RPMI7951 (cell line): ENCODE measurements around the gene SERPIND1. TPM values are rescaled to one million over a fixed set of nuclear protein-coding genes. Genes with fewer than 3 reads are reported as not detected.
"Not testable (repeated sequence)": the region's sequence is repeated elsewhere in the genome, so short reads cannot be mapped to it uniquely, and the experiment has no call there.

ENCODE experiments used
- DNase-seq: peaks from one replicate; pipeline ENCODE4 v3.0.0-alpha.2; 2012; ENCODE audit warnings: low read depth
- total RNA-seq: library from RNA; depleted of rRNA; stranded (reverse); fragments of >200 nt; shearing (Covaris generic); gene quantifications from 2 replicates; pipeline ENCODE4 v1.2.3, GENCODE V29; 2014

The SERPIND1 gene
- total RNA-seq, 1 experiment from 2014 or later: 0.48 TPM

DNA sequence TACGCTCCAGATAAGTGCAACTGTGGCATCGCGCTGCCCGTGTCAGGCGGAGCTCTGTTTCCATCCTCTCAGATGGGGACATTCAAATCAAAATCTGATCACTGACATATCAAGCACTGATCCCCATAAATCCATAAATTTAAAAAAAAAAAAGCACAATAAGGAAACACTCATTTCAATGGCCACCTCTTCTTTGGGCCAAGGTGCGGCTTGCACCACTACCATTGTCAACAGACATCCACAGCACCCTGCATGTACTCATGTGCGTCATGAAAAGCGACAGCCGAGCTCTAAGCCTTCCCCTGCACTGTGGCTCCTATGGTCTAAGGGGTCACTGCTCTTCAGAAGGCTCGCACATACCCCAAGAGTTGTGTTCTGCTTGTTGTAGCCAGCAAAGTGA lies 26.7 kb upstream of the SERPIND1 start:
- no peak for DNase-seq

- DNase-seq: no peak
These were observed 25.8 kb upstream of the SERPIND1 start for GRCh38 chr22:20748082-20748481.

DNA sequence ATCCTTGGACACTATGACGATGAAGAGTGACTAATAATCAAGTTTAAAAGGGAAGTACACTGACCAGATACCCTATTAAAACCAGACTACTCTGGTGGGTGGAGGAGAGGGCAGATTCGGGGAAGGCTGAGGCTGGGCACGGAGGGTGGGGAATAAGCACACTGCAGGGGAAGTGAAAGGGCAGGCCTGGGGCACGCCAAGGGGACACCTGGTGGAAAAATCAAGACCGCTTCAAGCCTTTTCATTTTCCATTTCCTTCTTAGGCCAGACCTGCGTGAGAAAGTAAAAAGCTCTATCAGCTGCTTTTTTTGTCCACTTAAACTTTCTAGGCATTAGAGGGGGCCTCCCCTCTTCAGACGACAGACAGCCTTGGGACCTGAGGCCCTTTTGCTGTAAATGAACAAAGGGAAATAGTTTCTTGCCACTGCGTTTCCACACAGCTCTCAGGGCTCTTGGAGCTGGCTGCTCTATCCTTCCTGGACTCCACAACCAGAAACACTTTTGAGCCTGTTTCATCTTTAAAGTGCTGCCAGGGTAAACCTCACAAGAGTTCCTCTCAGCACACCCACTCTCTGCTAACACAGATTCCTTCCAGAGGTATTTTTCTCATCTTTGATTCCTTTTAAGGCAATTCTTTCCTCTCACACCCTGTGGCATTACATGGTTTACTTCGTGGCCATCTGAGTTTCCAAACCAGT lies 25.0 kb upstream of the SERPIND1 start:
- DNase-seq: no peak

- DNase-seq: no peak
These were observed 24.5 kb upstream of the SERPIND1 start for GRCh38 chr22:20749453-20749852.

- peak; percentile 87 for DNase-seq
These were observed 23.3 kb upstream of the SERPIND1 start for GRCh38 chr22:20750461-20751184.

- no peak for DNase-seq
These were observed 22.6 kb upstream of the SERPIND1 start for GRCh38 chr22:20751185-20751851.

GRCh38 chr22:20752104-20752741 lies 21.7 kb upstream of the SERPIND1 start:
- no peak for DNase-seq

DNA sequence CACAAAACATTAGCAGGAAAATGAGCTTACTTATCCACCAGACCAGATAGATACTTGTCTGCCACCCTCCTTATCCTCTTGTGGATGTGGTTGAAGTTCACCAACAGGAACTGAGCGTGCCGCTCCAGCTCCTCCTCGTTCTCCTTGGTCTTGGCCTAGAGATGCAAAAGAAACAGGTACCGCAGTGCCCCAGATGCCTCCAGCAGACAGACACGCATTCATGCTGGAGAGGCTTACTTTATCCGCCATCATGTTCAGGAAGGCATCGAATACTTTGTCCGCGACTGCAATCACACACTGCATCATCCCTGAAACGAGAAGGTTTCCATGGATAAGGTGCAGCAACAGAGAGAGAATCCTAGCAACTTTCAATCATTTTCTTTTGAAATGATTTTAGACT lies 21.0 kb upstream of the SERPIND1 start:
- no peak for DNase-seq

DNA sequence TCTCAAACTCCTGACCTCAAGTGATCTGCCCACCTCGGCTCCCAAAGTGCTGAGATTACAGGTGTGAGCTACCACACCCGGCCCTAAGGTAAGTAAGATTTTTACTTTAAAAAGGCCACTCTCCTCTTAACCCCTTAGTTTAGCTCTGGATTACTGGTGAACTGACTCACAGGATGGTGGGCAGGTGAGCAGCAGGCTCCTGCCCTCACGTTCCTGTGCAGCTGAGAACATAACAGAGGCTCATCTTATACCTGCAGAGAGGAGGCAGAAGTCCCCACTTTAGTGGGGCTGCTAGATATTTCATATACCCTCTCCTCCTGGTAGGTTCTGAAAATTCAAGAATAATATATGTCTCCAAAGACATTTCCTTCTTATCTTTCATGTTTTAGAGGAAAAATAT lies 17.1 kb upstream of the SERPIND1 start:
- no peak for DNase-seq

DNA sequence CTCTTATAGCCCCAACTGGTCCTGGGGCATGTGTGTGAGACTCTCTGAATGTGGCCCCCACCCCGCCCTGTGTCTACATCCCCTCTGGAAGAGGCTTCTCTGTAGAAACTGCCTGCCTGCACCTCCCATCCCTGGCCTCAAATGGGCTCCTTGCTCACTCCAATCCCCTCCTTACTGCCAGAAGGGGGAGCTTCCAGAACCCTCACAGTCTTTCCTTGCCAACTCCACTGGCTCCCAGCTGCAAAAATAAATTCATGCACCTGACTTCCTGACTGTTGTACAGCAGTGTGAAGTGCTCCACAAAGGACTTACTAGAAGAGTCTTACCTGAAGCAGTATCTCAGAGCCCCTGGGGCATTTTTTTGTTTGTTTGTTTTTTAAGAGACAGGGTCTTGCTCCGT lies 15.2 kb upstream of the SERPIND1 start:
- DNase-seq: no peak

- DNase-seq: no peak
These were observed 13.8 kb upstream of the SERPIND1 start for GRCh38 chr22:20760084-20760483.

DNA sequence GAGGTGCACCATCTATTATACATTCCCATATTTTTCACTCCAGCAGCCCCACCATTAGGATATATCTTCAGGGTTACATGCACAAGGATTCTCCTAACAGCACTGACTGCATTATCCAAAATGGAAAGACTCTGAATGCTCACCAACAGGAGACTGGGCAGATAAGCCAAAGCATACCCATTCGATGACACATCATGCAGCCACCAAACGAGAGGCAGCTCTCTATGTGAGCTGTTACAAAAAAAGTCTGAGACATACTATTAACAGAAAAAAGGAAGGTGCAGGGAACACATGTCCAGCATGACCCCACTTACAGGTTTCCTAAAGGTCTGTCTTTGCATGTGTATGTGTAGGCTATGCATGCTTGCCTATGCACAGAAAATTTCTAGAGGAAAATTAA lies 12.4 kb upstream of the SERPIND1 start:
- no peak for DNase-seq

- DNase-seq: no peak
These were observed 11.6 kb upstream of the SERPIND1 start for GRCh38 chr22:20762233-20762796.

DNA sequence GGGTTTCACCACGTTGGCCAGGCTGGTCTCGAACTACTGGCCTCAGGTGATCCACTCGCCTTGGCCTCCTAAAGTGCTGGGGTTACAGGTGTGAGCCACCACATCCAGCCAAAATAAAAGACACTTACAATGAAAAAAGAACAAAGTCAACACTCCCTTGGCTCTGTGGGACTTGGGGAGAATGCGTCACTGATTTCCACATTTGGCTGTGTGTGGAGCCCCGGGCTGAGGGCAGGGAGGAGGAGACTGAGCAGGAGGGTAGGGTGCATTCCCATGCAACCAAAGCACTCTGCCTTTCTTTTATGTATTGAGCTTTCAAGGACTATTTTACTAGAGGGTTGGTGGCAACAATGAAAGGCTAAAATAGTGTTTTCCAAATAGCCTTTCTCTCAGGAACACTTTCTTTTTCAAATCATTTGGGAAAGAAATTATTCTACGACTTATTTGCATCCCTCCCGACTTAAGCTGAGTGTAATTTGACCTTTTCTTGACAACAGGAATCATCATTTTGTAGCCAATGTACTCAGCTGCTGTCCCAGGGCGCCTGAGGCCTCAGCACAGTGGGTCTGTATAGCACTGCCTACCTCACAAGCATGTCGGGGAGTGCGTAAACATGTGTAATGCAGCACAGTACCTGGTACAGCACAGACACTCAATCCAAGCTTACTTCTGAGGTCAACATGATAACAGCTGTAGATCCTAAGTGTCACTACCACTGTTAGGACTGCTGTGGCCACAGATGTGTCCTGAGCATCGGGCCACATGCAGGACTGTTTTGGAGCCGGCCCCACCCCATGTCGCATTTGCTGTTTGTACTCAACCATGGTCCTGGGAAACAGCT lies 10.1 kb upstream of the SERPIND1 start:
- no peak for DNase-seq

DNA sequence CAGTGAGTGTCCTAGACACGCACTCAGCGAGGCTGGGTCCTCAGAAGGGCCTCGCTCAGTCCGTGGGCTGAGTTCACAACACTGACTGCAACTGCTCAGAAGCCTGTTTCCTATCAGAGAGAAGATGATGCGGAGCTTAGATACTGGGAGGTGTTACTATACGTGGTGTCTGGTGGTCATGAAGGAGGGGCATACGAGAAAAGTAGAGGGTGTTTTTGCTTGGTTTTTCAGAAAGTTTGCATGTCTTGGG lies 9.5 kb upstream of the SERPIND1 start:
- DNase-seq: no peak

GRCh38 chr22:20764729-20765128 lies 9.2 kb upstream of the SERPIND1 start:
- no peak for DNase-seq

DNA sequence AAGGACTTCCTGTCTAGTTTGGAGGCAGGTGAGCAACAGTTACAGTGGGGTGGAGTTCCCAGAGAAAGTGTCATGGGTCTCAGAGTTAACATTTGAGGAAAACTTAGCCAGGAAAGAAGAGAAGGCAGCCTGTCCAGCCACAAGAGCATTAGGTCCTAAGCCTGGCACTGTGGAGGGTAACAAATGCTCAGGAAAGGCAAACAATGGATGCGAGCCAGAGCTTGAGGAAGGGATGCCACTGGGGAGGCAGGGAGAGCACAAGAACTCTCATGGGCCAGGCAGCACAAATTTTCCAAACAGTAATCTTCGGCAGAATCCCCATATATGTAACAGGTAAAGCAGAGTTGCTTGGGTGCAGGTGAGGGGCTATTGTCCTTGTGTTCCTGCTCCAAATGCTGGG lies 8.0 kb upstream of the SERPIND1 start:
- DNase-seq: no peak

- DNase-seq: no peak
These were observed 7.4 kb upstream of the SERPIND1 start for GRCh38 chr22:20766530-20766929.

DNA sequence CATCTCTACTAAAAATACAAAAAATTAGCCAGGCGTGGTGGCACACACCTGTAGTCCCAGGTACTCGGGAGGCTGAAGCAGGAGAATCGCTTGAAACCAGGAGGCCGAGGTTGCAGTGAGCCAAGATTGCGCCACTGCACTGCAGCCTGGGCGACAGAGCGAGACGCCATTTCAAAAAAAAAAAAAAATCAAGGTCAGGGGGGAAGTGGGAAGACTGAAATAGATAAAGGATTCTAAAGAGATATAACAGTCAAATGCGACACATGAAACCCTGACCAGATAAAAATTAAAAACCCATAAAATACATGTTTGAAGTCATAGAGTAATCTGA lies 4.5 kb upstream of the SERPIND1 start:
- DNase-seq: not testable (repeated sequence)

DNA sequence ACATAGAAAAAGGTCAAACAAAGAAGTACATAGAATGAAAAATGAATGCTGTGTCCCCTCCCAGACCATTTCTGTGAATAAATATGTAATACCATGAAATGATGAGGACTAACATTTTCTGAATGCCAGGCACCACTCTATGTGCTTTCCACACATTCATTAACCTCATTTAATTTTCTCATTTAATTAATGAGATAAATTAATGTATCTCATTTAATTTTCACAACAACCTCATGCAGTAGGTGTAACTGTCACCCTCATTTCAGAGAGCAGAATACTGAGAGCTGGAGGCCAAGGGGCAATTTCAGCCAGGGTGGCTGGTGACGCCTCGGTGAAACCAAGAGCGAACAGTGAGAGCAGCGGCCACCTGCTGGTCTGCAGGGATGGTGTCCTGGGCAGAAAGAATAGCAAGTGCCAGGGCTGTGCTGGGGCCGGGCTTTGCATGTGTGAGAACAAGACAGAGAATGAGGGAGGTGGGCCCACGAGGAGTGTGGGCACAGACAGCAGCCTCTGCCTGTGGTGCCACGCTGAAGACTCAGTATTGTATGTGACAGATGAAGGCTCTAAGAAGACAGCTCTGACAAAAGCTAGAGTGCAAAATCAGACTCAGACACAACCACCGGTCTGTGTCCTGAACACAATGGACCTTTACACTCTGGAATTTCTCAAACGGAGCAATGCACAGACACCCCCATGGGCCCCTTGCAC lies 1.8 kb upstream of the SERPIND1 start:
- DNase-seq: no peak

GRCh38 chr22:20774882-20775281 lies 969 bp downstream of the SERPIND1 start:
- no peak for DNase-seq
